Panc1 (cell line): ENCODE measurements around the gene RIOX2.

ENCODE experiments used
- TCF7L2 ChIP-seq: IDR thresholded peaks from 2 replicates; pipeline ENCODE4 v1.6.1; 2011; ENCODE audit warnings: mild to moderate bottlenecking, low read depth, low read length, inconsistent platforms
- TF ChIP-seq, protein P1 (sequence below), 2 experiments: IDR thresholded peaks; 2 replicates each; pipeline ENCODE4 v1.6.1; 2011 to 2012; ENCODE audit warnings: low read depth in 2 of 2, control low read depth in 1 of 2, low read length in 1 of 2, mild to moderate bottlenecking in 1 of 2, moderate library complexity in 1 of 2; ENCODE audit not compliant: insufficient read depth in 1 of 2

DNA sequence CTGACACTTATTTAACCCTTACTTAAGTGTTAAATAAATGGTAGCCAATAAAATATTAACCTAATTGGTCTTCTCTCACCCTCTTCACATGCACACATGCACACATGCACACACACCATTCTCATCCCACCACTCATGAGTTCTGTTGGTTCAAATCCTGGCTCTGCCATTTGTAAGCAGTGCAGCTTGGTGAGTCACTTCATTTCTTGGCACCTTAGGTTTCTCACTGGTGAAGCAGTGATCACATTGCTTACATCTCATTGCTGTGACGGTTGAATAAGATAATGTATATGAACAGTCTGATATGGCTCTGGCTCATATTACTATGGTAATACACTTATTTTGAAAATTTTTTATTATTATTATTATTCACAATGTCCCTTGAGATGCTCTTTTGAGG is 33.8 kb downstream of the RIOX2 start:
- TF ChIP-seq, protein P1, sequence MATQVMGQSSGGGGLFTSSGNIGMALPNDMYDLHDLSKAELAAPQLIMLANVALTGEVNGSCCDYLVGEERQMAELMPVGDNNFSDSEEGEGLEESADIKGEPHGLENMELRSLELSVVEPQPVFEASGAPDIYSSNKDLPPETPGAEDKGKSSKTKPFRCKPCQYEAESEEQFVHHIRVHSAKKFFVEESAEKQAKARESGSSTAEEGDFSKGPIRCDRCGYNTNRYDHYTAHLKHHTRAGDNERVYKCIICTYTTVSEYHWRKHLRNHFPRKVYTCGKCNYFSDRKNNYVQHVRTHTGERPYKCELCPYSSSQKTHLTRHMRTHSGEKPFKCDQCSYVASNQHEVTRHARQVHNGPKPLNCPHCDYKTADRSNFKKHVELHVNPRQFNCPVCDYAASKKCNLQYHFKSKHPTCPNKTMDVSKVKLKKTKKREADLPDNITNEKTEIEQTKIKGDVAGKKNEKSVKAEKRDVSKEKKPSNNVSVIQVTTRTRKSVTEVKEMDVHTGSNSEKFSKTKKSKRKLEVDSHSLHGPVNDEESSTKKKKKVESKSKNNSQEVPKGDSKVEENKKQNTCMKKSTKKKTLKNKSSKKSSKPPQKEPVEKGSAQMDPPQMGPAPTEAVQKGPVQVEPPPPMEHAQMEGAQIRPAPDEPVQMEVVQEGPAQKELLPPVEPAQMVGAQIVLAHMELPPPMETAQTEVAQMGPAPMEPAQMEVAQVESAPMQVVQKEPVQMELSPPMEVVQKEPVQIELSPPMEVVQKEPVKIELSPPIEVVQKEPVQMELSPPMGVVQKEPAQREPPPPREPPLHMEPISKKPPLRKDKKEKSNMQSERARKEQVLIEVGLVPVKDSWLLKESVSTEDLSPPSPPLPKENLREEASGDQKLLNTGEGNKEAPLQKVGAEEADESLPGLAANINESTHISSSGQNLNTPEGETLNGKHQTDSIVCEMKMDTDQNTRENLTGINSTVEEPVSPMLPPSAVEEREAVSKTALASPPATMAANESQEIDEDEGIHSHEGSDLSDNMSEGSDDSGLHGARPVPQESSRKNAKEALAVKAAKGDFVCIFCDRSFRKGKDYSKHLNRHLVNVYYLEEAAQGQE (IDR thresholded peaks at IDR 0.05; ENCODE audit: insufficient read depth in 1 of 2, low read depth in 2 of 2, low read length in 1 of 2), result no peak
- no peak for TF ChIP-seq TCF7L2
